ENCODE data around the gene LIPE. TPM values are rescaled to one million over a fixed set of nuclear protein-coding genes. Genes with fewer than 3 reads are reported as not detected.
A peak's percentile ranks its signal among the peaks of the same experiment; 100 is the strongest.

LIPE gene
- total and polyA plus RNA-seq, 3 experiments from 2014 or later, result 5.0 to 22.7 (median 22.2) TPM

GRCh38 chr19:42410371-42410770, 16.8 kb downstream of the LIPE start:
- Mint-ChIP-seq H3K27ac (no peak overlapping the region), H3K4me3 (no peak overlapping the region), H3K27me3 (no peaks in the 10 kb centered on the region), H3K36me3 (peaks cover 0 to 42% (median 5%) of the 10 kb centered on the region in 3 donors), H3K4me1 (peaks cover 0 to 5% (median 3%) of the 10 kb centered on the region in 3 donors), H3K9me3 (no peaks in the 10 kb centered on the region)
- no peaks in the 10 kb centered on the region for H3K36me3 ChIP-seq (ENCODE audit: insufficient read depth, low read length)
- DNase-seq, result no peak
- H3K27ac ChIP-seq (ENCODE audit: low read depth, low read length), result no peak overlapping the region
- ChIA-PET CTCF (interaction anchor here (1.4 to 1.8 kb wide), 3 partner anchors 9 to 30 kb away, joined by 3 to 4 read pairs (median 4); no protein-coding TSS in a partner anchor), POLR2A (no interaction called here)
- H3K4me3 ChIP-seq (ENCODE audit: low read length), result no peak overlapping the region
- H3K27me3 ChIP-seq (ENCODE audit: insufficient read depth, low read length, poor library complexity, severe bottlenecking), result no peaks in the 10 kb centered on the region
- H3K4me1 ChIP-seq (ENCODE audit: insufficient read depth, low read length), result no peaks in the 10 kb centered on the region
- H3K9me3 ChIP-seq (ENCODE audit: low read length), result no peaks in the 10 kb centered on the region

- Mint-ChIP-seq H3K4me3 (no peak overlapping the region), H3K9me3 (no peaks in the 10 kb centered on the region), H3K27ac (peak overlapping the region in 2 of 8 donors; percentile 6 to 77), H3K4me1 (peaks cover 0 to 5% (median 3%) of the 10 kb centered on the region in 3 donors), H3K27me3 (no peaks in the 10 kb centered on the region), H3K36me3 (peaks cover 0 to 38% (median 5%) of the 10 kb centered on the region in 3 donors)
- Histone ChIP-seq H3K36me3 (ENCODE audit: insufficient read depth, low read length) (no peaks in the 10 kb centered on the region), H3K27ac (ENCODE audit: low read depth, low read length) (no peak overlapping the region), H3K4me3 (ENCODE audit: low read length) (no peak overlapping the region), H3K9me3 (ENCODE audit: low read length) (no peaks in the 10 kb centered on the region), H3K4me1 (ENCODE audit: insufficient read depth, low read length) (no peaks in the 10 kb centered on the region), H3K27me3 (ENCODE audit: insufficient read depth, low read length, poor library complexity, severe bottlenecking) (no peaks in the 10 kb centered on the region)
- ChIA-PET CTCF (interaction anchor here (1.4 kb wide), 2 partner anchors 11 to 31 kb away, joined by 3 to 4 read pairs; no protein-coding TSS in a partner anchor), POLR2A (no interaction called here)
- DNase-seq, result no peak
Measured at GRCh38 chr19:42409477-42409876, 17.7 kb downstream of the LIPE start.

- H3K4me1 ChIP-seq (ENCODE audit: insufficient read depth, low read length), result no peaks in the 10 kb centered on the region
- no peaks in the 10 kb centered on the region for H3K27me3 ChIP-seq (ENCODE audit: insufficient read depth, low read length, poor library complexity, severe bottlenecking)
- no peaks in the 10 kb centered on the region for H3K36me3 ChIP-seq (ENCODE audit: insufficient read depth, low read length)
- no peaks in the 10 kb centered on the region for H3K9me3 ChIP-seq (ENCODE audit: low read length)
- Mint-ChIP-seq H3K27ac (peak overlapping the region in 1 of 8 donors; percentile 79), H3K4me3 (no peak overlapping the region), H3K27me3 (no peaks in the 10 kb centered on the region), H3K4me1 (peaks cover 0 to 5% (median 3%) of the 10 kb centered on the region in 3 donors), H3K9me3 (no peaks in the 10 kb centered on the region), H3K36me3 (peaks cover 0 to 33% (median 0%) of the 10 kb centered on the region in 3 donors)
- H3K27ac ChIP-seq (ENCODE audit: low read depth, low read length), result no peak overlapping the region
- ChIA-PET CTCF (no interaction called here), POLR2A (no interaction called here)
- DNase-seq, result no peak
- H3K4me3 ChIP-seq (ENCODE audit: low read length), result no peak overlapping the region
Measured at GRCh38 chr19:42407816-42408175, 19.4 kb downstream of the LIPE start.

- no peak for DNase-seq
- no peaks in the 10 kb centered on the region for H3K9me3 Mint-ChIP-seq
- ChIA-PET POLR2A (no interaction called here), CTCF (interaction anchor here (0.8 kb wide), 1 partner anchor 31 kb away, joined by 3 read pairs; no protein-coding TSS in a partner anchor)
- Histone ChIP-seq H3K27me3 (ENCODE audit: insufficient read depth, low read length, poor library complexity, severe bottlenecking) (no peaks in the 10 kb centered on the region), H3K9me3 (ENCODE audit: low read length) (no peaks in the 10 kb centered on the region), H3K4me3 (ENCODE audit: low read length) (no peak overlapping the region), H3K36me3 (ENCODE audit: insufficient read depth, low read length) (no peaks in the 10 kb centered on the region), H3K27ac (ENCODE audit: low read depth, low read length) (no peak overlapping the region), H3K4me1 (ENCODE audit: insufficient read depth, low read length) (no peaks in the 10 kb centered on the region)
- peaks cover 0 to 33% (median 0%) of the 10 kb centered on the region in 3 donors for H3K36me3 Mint-ChIP-seq
- H3K27me3 Mint-ChIP-seq, result no peaks in the 10 kb centered on the region
- no peak overlapping the region for H3K4me3 Mint-ChIP-seq
- H3K4me1 Mint-ChIP-seq, result peaks cover 3 to 5% (median 3%) of the 10 kb centered on the region in 3 donors
- H3K27ac Mint-ChIP-seq, result peak overlapping the region in 2 of 8 donors; percentile 17 to 70
Measured at GRCh38 chr19:42407085-42407815, 19.9 kb downstream of the LIPE start.

- DNase-seq, result no peak
- H3K4me3 ChIP-seq (ENCODE audit: low read length), result no peak overlapping the region
- no peak overlapping the region for H3K27ac ChIP-seq (ENCODE audit: low read depth, low read length)
- ChIA-PET CTCF (interaction anchor here (1.2 kb wide), 1 partner anchor 44 kb away, joined by 3 read pairs; no protein-coding TSS in a partner anchor), POLR2A (no interaction called here)
- Mint-ChIP-seq H3K27me3 (no peaks in the 10 kb centered on the region), H3K4me1 (peaks cover 5 to 12% (median 7%) of the 10 kb centered on the region in 3 donors), H3K4me3 (no peak overlapping the region), H3K27ac (peak overlapping the region in 1 of 8 donors; percentile 29), H3K36me3 (peaks cover 0 to 31% (median 0%) of the 10 kb centered on the region in 3 donors), H3K9me3 (no peaks in the 10 kb centered on the region)
- no peaks in the 10 kb centered on the region for H3K27me3 ChIP-seq (ENCODE audit: insufficient read depth, low read length, poor library complexity, severe bottlenecking)
- H3K36me3 ChIP-seq (ENCODE audit: insufficient read depth, low read length), result no peaks in the 10 kb centered on the region
- no peaks in the 10 kb centered on the region for H3K9me3 ChIP-seq (ENCODE audit: low read length)
- H3K4me1 ChIP-seq (ENCODE audit: insufficient read depth, low read length), result peaks cover 2% of the 10 kb centered on the region
Measured at GRCh38 chr19:42406111-42406510, 21.1 kb downstream of the LIPE start.

- peak overlapping the region in 1 of 7 donors; percentile 29 for H3K4me3 Mint-ChIP-seq
- no peak for DNase-seq
- no peak overlapping the region for H3K27ac ChIP-seq (ENCODE audit: low read depth, low read length)
- peaks cover 8% of the 10 kb centered on the region for H3K4me1 ChIP-seq (ENCODE audit: insufficient read depth, low read length)
- H3K4me1 Mint-ChIP-seq, result peaks cover 18 to 35% (median 28%) of the 10 kb centered on the region in 3 donors
- CTCF ChIA-PET, result interaction anchor here (1.0 kb wide), 3 partner anchors 9 to 37 kb away, joined by 3 to 4 read pairs (median 3); no protein-coding TSS in a partner anchor
- no peaks in the 10 kb centered on the region for H3K36me3 ChIP-seq (ENCODE audit: insufficient read depth, low read length)
- H3K4me3 ChIP-seq (ENCODE audit: low read length), result no peak overlapping the region
- H3K27ac Mint-ChIP-seq, result peak overlapping the region in 1 of 8 donors; percentile 66
- H3K9me3 Mint-ChIP-seq, result no peaks in the 10 kb centered on the region
- H3K27me3 Mint-ChIP-seq, result no peaks in the 10 kb centered on the region
- no peaks in the 10 kb centered on the region for H3K27me3 ChIP-seq (ENCODE audit: insufficient read depth, low read length, poor library complexity, severe bottlenecking)
- POLR2A ChIA-PET, result interaction anchor here (1.0 kb wide), 1 partner anchor 20 kb away, joined by 3 read pairs; no protein-coding TSS in a partner anchor
- H3K36me3 Mint-ChIP-seq, result peaks cover 0 to 22% (median 0%) of the 10 kb centered on the region in 3 donors
- no peaks in the 10 kb centered on the region for H3K9me3 ChIP-seq (ENCODE audit: low read length)
Measured at GRCh38 chr19:42403586-42403985, 23.6 kb downstream of the LIPE start.

- Mint-ChIP-seq H3K4me3 (peak overlapping the region; percentile 81 to 92 (median 84)), H3K27ac (peak overlapping the region; percentile 22 to 90 (median 66)), H3K27me3 (no peaks in the 10 kb centered on the region), H3K9me3 (no peaks in the 10 kb centered on the region), H3K4me1 (peaks cover 24 to 41% (median 29%) of the 10 kb centered on the region in 3 donors), H3K36me3 (peaks cover 0 to 14% (median 0%) of the 10 kb centered on the region in 3 donors)
- no peak for DNase-seq
- Histone ChIP-seq H3K27me3 (ENCODE audit: insufficient read depth, low read length, poor library complexity, severe bottlenecking) (no peaks in the 10 kb centered on the region), H3K4me1 (ENCODE audit: insufficient read depth, low read length) (peaks cover 14% of the 10 kb centered on the region), H3K36me3 (ENCODE audit: insufficient read depth, low read length) (no peaks in the 10 kb centered on the region), H3K27ac (ENCODE audit: low read depth, low read length) (peak overlapping the region; percentile 38), H3K9me3 (ENCODE audit: low read length) (no peaks in the 10 kb centered on the region), H3K4me3 (ENCODE audit: low read length) (peak overlapping the region; percentile 59)
- CTCF ChIA-PET, result interaction anchor here (1.4 to 2.5 kb wide), 3 partner anchors 16 to 38 kb away, joined by 4 to 11 read pairs (median 8); no protein-coding TSS in a partner anchor
- POLR2A ChIA-PET, result no interaction called here
Measured at GRCh38 chr19:42402376-42403116, 24.6 kb downstream of the LIPE start.
